GM19351 (cell line): ENCODE data around the gene ESPN.
"Not testable (repeated sequence)": the region's sequence is repeated elsewhere in the genome, so short reads cannot be mapped to it uniquely, and the experiment has no call there.

Experiments
- ATAC-seq: cut with Tn5 transposase; IDR thresholded peaks from one replicate; pipeline ENCODE4 v1.9.1; 2021; ENCODE audit warnings: mild to moderate bottlenecking, moderate library complexity; ENCODE audit not compliant: unreplicated experiment

The ESPN gene

DNA sequence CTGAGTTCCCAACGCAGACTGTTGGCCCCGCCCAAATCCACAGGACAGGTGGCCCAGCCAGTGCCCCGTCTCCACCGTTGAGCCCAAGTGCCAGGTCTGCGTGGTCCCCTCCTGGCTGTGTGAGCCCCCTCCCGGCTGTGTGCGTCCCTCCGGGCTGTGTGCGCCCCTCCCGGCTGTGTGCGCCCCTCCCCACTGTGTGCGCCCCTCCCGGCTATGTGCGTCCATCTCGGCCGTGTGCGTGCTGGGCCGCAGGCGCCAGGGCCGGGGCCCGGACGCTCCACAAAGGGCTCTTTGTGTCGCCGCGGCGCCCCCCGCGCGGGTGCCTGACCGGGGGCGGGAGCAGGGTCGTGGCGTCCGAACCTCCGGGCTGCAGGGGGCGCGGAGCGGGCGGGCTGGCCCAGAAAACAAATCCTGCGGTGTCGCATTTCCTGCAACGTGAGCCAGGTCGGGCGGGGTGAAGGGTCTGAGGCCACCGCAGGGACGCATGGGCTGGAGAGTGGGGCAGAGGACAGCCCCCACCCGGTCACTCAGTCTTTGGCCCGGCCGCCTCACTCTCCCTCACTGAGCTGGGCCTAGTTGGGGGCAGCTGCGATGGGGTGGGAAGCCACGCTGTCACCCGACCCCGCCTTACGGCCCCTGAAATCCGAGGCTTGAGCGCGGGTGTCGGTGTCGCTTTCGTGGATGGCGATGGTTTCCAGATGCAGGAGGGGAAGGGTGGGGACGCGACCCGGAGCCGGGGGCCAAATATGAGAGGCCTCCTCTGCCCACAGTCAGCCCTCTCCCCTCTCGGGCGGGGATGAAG is 22.6 kb downstream of the ESPN start:
- ATAC-seq: no peak

DNA sequence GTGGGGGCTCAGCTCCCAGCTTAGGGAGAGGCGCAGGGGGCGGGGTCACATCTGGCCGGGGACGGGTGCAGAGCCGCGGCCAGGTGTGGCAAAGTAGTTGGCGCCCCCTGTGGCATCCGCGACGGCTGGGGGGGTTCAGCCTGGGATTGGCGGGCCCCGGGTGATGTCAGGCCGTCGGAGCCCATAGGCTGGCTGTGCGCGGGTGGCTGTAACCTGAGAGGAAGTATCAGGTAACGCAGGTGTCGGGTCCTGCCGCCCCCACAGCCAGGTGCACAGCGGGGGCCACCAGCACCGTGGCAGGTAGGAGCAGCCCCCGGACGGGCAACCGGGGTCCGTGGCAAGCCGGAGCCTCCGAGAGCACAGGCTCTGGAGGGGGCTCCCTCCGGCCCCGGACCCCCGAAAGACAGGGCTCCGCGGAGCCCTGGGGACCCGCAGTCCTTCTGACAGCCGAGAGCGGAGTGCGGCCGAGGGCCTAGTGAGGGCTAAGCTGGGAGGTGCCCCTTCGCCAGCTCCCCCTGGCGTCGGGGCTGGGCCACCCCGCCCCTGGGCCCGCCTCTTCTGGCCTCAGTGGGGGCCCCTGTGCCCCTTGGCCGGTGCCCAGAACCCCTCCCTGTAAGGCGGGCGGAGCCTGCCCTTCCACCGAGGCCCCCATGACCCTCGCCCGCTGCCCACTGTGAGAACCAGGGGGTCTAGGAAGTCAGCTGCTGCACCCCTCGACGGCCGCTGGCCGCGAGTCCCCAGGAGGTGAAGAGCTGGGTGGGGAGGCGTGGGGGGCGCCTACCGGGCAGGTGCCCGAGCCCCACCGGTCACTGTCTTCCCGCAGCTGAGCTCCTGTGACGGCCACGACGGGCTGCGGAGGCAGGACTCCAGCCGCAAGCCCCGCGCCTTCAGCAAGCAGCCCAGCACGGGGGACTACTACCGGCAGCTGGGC is 23.5 kb downstream of the ESPN start:
- ATAC-seq: no peak

GRCh38 chr1:6448749-6449631 is 24.4 kb downstream of the ESPN start:
- ATAC-seq: no peak

DNA sequence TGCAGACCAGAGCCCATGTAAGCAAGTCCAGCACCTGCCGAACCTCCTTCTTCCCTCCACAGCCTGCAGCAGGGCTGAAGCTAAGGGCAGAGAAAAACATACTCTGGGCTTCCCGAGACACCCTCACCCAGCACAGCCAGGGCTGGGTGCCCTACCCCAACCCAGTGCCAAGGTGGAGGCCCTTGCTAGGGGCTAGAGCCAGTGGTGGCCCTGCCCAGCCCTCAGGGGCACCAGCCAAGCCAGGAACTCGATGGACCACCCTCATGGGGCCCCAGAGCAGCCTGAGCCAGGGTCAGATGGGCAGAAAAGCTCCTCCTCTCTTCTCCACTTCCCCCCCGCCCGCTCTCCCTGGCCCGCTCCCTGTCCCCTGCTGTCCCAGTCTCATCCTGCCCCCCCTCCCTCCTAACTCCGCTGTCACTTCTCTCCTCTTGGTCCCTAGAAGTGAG is 25.5 kb downstream of the ESPN start:
- no peak for ATAC-seq

DNA sequence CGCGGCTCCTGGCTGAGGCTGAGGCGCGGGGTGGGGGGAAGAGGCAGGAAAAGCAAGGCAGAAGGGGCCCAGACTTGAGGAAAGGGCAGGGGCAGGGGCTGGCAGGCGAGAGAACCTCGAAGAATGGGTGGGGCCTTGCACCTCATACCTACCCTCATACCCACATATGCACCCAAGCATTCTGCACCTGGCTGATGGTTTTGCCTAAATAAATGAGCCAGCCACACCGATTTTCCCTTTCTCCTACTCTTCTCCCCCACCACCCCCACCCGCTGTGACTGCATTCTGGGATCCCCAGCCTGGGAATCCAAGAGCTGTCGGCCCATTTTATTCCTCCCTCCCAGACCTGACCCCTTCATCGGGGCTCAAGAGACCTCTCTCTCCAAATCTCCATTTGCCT is 25.9 kb downstream of the ESPN start:
- ATAC-seq: not testable (repeated sequence)

DNA sequence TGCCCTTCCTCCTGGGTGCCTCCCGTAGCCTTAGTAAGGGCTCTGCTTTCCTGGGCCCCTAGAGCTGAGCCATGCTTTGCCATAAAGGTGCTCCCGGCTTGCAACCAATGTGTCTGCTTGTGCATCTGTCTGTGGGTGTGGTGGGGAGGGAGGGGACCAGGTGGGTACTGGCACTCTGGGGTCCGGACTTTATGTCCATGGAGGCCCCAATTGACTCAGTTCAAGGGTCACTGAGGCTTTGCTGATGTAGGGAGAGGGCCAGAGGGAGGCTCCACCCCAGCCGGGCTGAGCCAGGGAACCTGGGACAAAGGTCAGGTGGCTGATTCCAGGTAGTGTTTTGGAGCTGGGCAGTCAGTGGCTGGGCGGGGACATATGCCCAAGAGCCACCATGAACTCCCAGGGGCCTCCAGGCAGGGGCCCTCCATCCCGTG is 26.4 kb downstream of the ESPN start:
- no peak for ATAC-seq

- not testable (repeated sequence) for ATAC-seq
These were observed 29.6 kb downstream of the ESPN start for GRCh38 chr1:6453895-6454855.

GRCh38 chr1:6454856-6455751 is 30.5 kb downstream of the ESPN start:
- no peak for ATAC-seq

GRCh38 chr1:6455752-6456520 is 31.4 kb downstream of the ESPN start:
- not testable (repeated sequence) for ATAC-seq

DNA sequence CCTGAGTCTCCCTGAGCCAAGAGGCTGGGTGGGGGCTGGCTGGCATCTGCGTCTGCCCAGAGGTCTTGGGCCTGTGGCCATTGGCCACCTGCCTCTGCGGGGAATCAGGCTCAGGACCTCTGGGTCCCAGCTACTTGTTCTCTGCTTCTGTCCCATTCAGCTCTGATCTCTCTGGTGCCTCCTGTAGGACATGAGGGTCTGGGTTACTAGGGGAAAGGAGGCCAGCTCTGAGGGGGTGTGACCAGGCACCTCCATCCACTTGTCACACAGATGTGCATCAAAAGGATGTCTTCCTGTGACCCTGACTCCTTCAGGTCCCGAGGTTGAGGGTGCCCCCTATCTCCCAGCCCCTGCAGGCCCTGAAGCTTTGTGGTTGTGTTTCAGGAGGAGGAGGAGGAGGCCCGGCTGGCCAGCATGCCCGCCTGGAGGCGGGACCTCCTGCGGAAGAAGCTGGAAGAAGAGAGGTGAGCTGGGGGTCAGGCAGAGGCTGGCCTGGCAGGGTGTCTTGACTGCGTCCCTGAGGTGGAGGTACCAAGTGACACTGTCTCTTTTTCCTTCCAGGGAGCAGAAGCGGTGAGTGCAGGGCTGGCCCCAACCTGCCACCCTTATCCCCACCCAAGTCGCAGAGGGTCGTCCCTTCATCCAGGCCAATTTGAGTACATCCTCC is 32.4 kb downstream of the ESPN start:
- ATAC-seq: no peak

- ATAC-seq: no peak
These were observed 35.3 kb downstream of the ESPN start for GRCh38 chr1:6459850-6460265.

DNA sequence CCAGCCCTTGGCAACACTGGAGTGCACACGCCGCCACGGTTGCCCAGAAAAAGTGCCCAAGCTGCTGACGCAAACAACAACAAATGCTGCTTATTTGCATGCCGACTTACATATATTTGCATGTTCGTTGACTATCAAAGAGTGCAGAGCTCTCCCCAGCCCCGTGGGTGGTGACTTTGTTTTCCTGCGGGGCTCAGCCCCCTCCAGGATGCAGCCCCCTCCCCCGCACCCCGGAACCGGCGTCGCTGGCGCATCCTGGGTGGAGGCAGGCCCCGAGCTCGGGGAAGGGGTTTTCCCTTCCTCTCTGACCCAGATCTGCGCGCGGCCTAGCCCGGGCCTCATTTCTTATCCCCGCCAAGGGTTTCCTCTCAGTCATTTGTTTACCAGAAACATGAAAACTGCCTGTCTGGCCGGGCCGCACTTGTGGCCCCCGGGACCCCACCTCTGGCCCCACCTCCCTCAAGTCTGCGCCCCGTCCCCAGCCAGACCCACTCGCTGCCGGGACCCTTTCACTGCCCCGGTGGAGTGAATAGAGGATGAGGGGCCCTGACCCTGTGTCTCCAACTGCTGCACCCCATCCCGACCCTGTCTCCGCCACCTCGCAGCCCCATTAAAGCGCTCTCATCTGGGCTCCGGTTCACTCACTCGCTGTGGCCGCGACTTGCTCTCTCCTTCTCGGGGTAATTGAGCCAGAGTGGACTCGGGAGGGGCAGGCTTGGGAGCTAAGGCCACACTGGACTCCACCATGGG is 35.9 kb downstream of the ESPN start:
- peak; percentile 53 for ATAC-seq

GRCh38 chr1:6461051-6461530 is 36.5 kb downstream of the ESPN start:
- ATAC-seq: no peak

DNA sequence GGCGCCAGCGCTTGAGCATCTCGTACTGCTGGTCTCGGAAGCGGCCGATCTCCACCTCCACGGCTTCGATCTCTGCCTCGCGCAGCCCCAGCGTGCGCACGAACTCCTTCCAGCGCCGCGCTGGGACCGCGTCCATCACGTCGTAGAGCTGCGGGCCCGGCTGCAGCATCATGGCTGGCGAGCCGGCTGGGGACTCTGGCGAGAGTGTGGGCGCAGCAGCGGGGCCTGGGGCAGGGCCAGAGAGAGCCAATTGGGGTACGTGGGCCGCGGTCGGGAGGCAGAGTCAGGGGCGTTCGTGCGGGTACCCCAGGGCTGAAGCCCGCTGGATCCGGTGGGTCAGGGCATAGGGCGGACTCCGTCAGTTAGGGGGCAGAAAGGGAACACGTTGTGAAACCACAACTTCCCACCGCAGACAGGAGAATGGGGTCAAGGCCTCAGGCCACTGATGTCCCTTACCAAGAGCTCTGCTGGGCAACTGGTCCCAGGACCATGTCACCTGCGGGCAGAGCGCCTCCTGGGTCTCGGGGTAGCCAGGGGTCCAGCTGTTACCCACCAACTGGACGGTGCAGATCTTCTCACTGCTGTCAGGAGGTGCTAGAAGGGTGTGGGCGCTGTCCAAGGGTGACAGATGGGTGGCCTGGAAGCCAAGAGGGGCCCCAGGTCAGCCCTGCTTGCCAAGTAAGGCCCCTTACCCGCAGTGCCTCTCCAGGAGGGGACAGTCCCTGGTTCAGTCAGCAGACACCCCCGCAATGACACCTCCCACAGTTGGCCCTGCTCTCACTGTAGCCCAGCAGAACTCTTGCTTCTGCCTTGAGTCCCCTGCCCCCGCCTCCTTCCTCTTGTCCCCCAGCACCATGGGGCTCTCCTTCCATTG is 37.2 kb downstream of the ESPN start:
- no peak for ATAC-seq

- no peak for ATAC-seq
These were observed 38.0 kb downstream of the ESPN start for GRCh38 chr1:6462412-6463119.
